HepG2 (cell line): Measurements from ENCODE around the gene TNKS1BP1. TPM values are rescaled to one million over a fixed set of nuclear protein-coding genes. Genes with fewer than 3 reads are reported as not detected.

ENCODE experiments used
- ATAC-seq: fragments of 200-7000 bp; cut with Tn5 transposase; 3 replicates; pipeline ENCODE4 v1.9.1; 2020; ENCODE audit warnings: mild to moderate bottlenecking, moderate library complexity
- BruUV-seq: library from RNA; stranded (reverse); fragments of 400-500 nt; replicated peaks from 2 replicates; lab custom pipeline; 2021; lab: Mats Ljungman, UMichigan
- CTCF ChIA-PET: fragments of 300-600 bp; formaldehyde crosslinking; extraction: SDS; loops from one replicate; lab custom pipeline; 2021; ENCODE audit warnings: low total read pairs, inconsistent platforms, low intra/inter-chr PET ratio; lab: Yijun Ruan, JAX
- POLR2A ChIA-PET: fragments of 350-600 bp; sonication (Branson Sonifier 250); formaldehyde crosslinking; loops from one replicate; lab custom pipeline; 2020; ENCODE audit warnings: antibody characterized with exemption, inconsistent platforms; lab: Yijun Ruan, JAX
- DNase-seq: peaks from one replicate; pipeline ENCODE4 v3.0.0-alpha.2; 2015; ENCODE audit warnings: low spot score
- FAIRE-seq: peaks from 3 replicates; lab custom pipeline; 2011; peaks lifted over from hg19 to GRCh38; lab: Jason Lieb, UNC
- H2AFZ ChIP-seq: one replicate; pipeline ENCODE4 v1.6.1; 2011; ENCODE audit warnings: low read length, inconsistent platforms
- H3K27ac ChIP-seq: fragments of 300-600 bp; 3 replicates; pipeline ENCODE4 v1.8.0; 2011; ENCODE audit warnings: mixed run types, mild to moderate bottlenecking, mixed read lengths, low read length, inconsistent platforms; ENCODE audit not compliant: insufficient read depth; ENCODE audit errors: extremely low read length
- H3K27me3 ChIP-seq, 2 experiments: fragments of 200-600 bp in 1 of 2; 2 replicates in 1 of 2; 3 replicates in 1 of 2; pipeline versions ENCODE4 v1.6.0 to v1.8.0; 2011; ENCODE audit warnings: low read length in 2 of 2, mild to moderate bottlenecking in 2 of 2, moderate library complexity in 2 of 2, inconsistent platforms in 1 of 2; ENCODE audit not compliant: insufficient read depth in 2 of 2, control insufficient read depth in 1 of 2
- H3K36me3 ChIP-seq, 2 experiments: fragments of 200-600 bp in 1 of 2; replicated peaks in 1 of 2; 2 replicates in 1 of 2; 3 replicates in 1 of 2; pipeline versions ENCODE4 v1.5.1 to v1.8.0; 2011; ENCODE audit warnings: low read length in 2 of 2, inconsistent platforms in 1 of 2; ENCODE audit not compliant: insufficient read depth in 2 of 2, control insufficient read depth in 1 of 2
- H3K4me1 ChIP-seq: 2 replicates; pipeline ENCODE4 v1.5.1; 2012; ENCODE audit warnings: low read length, inconsistent platforms; ENCODE audit not compliant: insufficient read depth
- H3K4me2 ChIP-seq: 2 replicates; pipeline ENCODE4 v1.6.0; 2011; ENCODE audit warnings: low read depth, low read length, inconsistent platforms
- H3K4me3 ChIP-seq, 3 experiments: fragments of 200-600 bp in 1 of 3; sonication (generic), shearing (Covaris generic) in 1 of 3; replicated peaks in 1 of 3; 2 replicates each; pipeline ENCODE4 v1.5.1; 2011 to 2016; ENCODE audit warnings: low read length in 3 of 3, inconsistent platforms in 2 of 3, low read depth in 2 of 3, mild to moderate bottlenecking in 2 of 3, control low read depth in 1 of 3, mixed read lengths in 1 of 3; ENCODE audit not compliant: insufficient read depth in 1 of 3
- H3K79me2 ChIP-seq: one replicate; pipeline ENCODE4 v1.6.1; 2011; ENCODE audit warnings: low read length, inconsistent platforms; ENCODE audit not compliant: insufficient read depth
- H3K9ac ChIP-seq: 2 replicates; pipeline ENCODE4 v1.6.0; 2011; ENCODE audit warnings: mild to moderate bottlenecking, low read depth, low read length, inconsistent platforms; ENCODE audit not compliant: insufficient read depth
- H3K9me3 ChIP-seq: 2 replicates; pipeline ENCODE4 v1.5.1; 2012; ENCODE audit warnings: mild to moderate bottlenecking, low read length
- H4K20me1 ChIP-seq: 2 replicates; pipeline ENCODE4 v1.6.0; 2011; ENCODE audit warnings: inconsistent platforms, mild to moderate bottlenecking, low read length, moderate library complexity; ENCODE audit not compliant: insufficient read depth
- ATAD3A ChIP-seq: sonication (generic); formaldehyde crosslinking; IDR thresholded peaks from 2 replicates; pipeline ENCODE4 v1.4.0; 2020; ENCODE audit warnings: missing genetic modification reagents
- FOXK1 ChIP-seq: sonication (generic); formaldehyde crosslinking; IDR thresholded peaks from 2 replicates; pipeline ENCODE4 v1.4.0; 2020; ENCODE audit warnings: low read depth, missing genetic modification reagents, borderline replicate concordance
- YY1 ChIP-seq: IDR thresholded peaks from 2 replicates; pipeline ENCODE4 v1.6.1; 2011; ENCODE audit warnings: low read length, low read depth, moderate library complexity, mild to moderate bottlenecking; ENCODE audit not compliant: insufficient read depth, insufficient replicate concordance
- WGBS: methylation state at CpG from one replicate; pipeline ENCODE4 v1.1.6; 2017; ENCODE audit warnings: low lambda C conversion rate; 5-methylcytosine and 5-hydroxymethylcytosine counted together
- in situ Hi-C: cut with HindIII; loops from 2 replicates; pipeline ENCODE4 v1.10.0; 2017; ENCODE audit warnings: low pct_unique_long_range_greater_than_20kb; ENCODE audit not compliant: extremely low pct_ligation_motif_present
- intact Hi-C: fragments of 100-400 bp; cut with micrococcal nuclease; formaldehyde crosslinking; loops from one replicate; pipeline ENCODE4 v1.10.0; 2022; ENCODE audit not compliant: unreplicated experiment
- polyA plus RNA-seq, 8 experiments: library from polyadenylated mRNA; depleted of rRNA in 3 of 8; stranded (reverse) in 7 of 8; unstranded in 1 of 8; fragments of >200 nt; fragmentation: Illumina TruSeq in 4 of 8; extraction: Trizol in 4 of 8; gene quantifications; 2 replicates each; pipeline versions ENCODE4 v1.2.1 to v1.2.3, GENCODE V29; 2011 to 2016; ENCODE audit warnings: low read depth in 4 of 8, missing spikeins in 1 of 8, mixed read lengths in 1 of 8; ENCODE audit not compliant: insufficient read depth in 1 of 8
- total RNA-seq, 5 experiments: library from RNA; depleted of rRNA; stranded (reverse); fragments of >200 nt; fragmentation: Illumina TruSeq; extraction: Trizol; gene quantifications; 2 replicates each; pipeline ENCODE4 v1.2.3, GENCODE V29; 2016; ENCODE audit warnings: low read depth in 1 of 5
- TF ChIP-seq, protein P1 (sequence below): IDR thresholded peaks from 2 replicates; pipeline ENCODE4 v1.6.1; 2016; ENCODE audit warnings: missing biosample characterization, missing genetic modification reagents, low read depth
- TF ChIP-seq, protein P2 (sequence below): sonication (generic); formaldehyde crosslinking; IDR thresholded peaks from 2 replicates; pipeline ENCODE4 v1.5.0; 2020; ENCODE audit warnings: mild to moderate bottlenecking, missing genetic modification reagents, moderate library complexity
- TF ChIP-seq, protein P3 (sequence below): sonication (generic); formaldehyde crosslinking; IDR thresholded peaks from 2 replicates; pipeline ENCODE4 v1.4.0; 2020; ENCODE audit warnings: missing genetic modification reagents

The TNKS1BP1 gene
- total and polyA plus RNA-seq, 2 of the 13 experiments (the other 11 are each of a cell fraction or from before 2014, with no cell fraction given) = 13.7 to 15.0 TPM

DNA sequence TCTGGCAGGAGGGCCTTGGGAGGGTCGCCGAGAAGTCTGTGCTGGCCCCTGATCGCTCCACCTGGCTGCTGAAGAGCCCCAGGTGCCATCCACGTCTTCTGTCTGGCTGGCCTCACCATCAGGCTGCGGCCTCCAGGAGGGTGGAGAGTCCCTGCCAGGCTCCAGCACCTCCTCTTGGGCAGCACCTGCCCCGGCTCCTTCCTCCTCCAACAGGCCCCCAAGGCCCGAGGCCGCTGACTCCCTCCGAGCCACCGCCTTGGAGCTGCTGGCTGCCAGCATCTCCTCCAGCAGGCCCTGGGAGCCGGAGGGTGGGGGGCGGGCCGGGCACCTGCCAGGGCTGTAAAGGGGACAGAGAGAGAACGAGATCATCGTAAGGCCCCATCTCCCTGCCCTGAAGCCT is 22.3 kb downstream of the TNKS1BP1 start:
- no TSS peak for BruUV-seq
- peaks cover 19 to 46% of the 10 kb centered on the region in 2 experiments; a peak in 4 of 5 replicates for H3K36me3 ChIP-seq

More for the DNA sequence above, 22.3 kb downstream of the TNKS1BP1 start:
- H3K4me3 ChIP-seq = no peak overlapping the region
- H3K79me2 ChIP-seq = peaks cover 6% of the 10 kb centered on the region
- WGBS = 93% methylated on average over 9 of the region's 15 CpGs
- H3K9me3 ChIP-seq = peaks cover 7% of the 10 kb centered on the region; the same call in 1 of the 2 replicates
- H3K9ac ChIP-seq = no peak overlapping the region
- H3K27ac ChIP-seq = no peak overlapping the region
- H3K4me1 ChIP-seq = peaks cover 43% of the 10 kb centered on the region
- no peak overlapping the region for H3K4me2 ChIP-seq
- ChIA-PET CTCF (no interaction called here), POLR2A (no interaction called here)
- H4K20me1 ChIP-seq = no peaks in the 10 kb centered on the region
- H2AFZ ChIP-seq = no peak overlapping the region
- in situ Hi-C loops = no loop called here
- FAIRE-seq = no peak
- H3K27me3 ChIP-seq = no peaks in the 10 kb centered on the region
- intact Hi-C loops = no loop called here
- TF ChIP-seq ATAD3A (CRISPR knock-in tag) (no peak), FOXK1 (CRISPR knock-in tag) (no peak), YY1 (no peak)
- TF ChIP-seq, protein P1, sequence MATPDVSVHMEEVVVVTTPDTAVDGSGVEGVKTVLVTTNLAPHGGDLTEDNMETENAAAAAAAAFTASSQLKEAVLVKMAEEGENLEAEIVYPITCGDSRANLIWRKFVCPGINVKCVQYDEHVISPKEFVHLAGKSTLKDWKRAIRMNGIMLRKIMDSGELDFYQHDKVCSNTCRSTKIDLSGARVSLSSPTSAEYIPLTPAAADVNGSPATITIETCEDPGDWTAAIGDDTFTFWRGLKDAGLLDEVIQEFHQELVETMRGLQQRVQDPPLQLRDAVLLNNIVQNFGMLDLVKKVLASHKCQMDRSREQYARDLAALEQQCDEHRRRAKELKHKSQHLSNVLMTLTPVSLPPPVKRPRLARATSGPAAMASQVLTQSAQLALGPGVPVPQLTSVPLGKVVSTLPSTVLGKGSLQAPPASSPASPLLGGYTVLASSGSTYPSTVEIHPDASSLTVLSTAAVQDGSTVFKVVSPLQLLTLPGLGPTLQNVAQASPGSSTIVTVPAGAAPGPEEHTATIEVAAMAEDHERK = no peak
- TF ChIP-seq, protein P2, sequence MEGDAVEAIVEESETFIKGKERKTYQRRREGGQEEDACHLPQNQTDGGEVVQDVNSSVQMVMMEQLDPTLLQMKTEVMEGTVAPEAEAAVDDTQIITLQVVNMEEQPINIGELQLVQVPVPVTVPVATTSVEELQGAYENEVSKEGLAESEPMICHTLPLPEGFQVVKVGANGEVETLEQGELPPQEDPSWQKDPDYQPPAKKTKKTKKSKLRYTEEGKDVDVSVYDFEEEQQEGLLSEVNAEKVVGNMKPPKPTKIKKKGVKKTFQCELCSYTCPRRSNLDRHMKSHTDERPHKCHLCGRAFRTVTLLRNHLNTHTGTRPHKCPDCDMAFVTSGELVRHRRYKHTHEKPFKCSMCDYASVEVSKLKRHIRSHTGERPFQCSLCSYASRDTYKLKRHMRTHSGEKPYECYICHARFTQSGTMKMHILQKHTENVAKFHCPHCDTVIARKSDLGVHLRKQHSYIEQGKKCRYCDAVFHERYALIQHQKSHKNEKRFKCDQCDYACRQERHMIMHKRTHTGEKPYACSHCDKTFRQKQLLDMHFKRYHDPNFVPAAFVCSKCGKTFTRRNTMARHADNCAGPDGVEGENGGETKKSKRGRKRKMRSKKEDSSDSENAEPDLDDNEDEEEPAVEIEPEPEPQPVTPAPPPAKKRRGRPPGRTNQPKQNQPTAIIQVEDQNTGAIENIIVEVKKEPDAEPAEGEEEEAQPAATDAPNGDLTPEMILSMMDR (CRISPR knock-in tag) = no peak
- TF ChIP-seq, protein P3, sequence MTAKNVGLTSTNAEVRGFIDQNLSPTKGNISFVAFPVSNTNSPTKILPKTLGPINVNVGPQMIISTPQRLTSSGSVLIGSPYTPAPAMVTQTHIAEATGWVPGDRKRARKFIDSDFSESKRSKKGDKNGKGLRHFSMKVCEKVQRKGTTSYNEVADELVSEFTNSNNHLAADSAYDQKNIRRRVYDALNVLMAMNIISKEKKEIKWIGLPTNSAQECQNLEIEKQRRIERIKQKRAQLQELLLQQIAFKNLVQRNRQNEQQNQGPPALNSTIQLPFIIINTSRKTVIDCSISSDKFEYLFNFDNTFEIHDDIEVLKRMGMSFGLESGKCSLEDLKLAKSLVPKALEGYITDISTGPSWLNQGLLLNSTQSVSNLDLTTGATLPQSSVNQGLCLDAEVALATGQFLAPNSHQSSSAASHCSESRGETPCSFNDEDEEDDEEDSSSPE = no peak
- ATAC-seq = no peak
- no peak for DNase-seq
